Endothelial cell of umbilical vein (primary cell): ENCODE data around the gene MBD5. TPM values are rescaled to one million over a fixed set of nuclear protein-coding genes. Genes with fewer than 3 reads are reported as not detected.

Experiments used
- BruUV-seq: library from RNA; stranded (reverse); fragments of 400-500 nt; replicated peaks from 2 replicates; lab custom pipeline; 2021; lab: Mats Ljungman, UMichigan
- CTCF ChIA-PET: fragments of 300-600, 350-600 bp; sonication (Branson Sonifier 250); formaldehyde crosslinking; loops from one replicate; lab custom pipeline; 2021; ENCODE audit warnings: antibody characterized with exemption, inconsistent platforms; lab: Charles Lee
- POLR2A ChIA-PET: fragments of 300-600, 350-600 bp; sonication (Branson Sonifier 250); formaldehyde crosslinking; loops from one replicate; lab custom pipeline; 2021; ENCODE audit warnings: antibody characterized with exemption, inconsistent platforms; lab: Charles Lee
- DNase-seq: peaks from one replicate; pipeline ENCODE4 v3.0.0-alpha.2; 2011; ENCODE audit warnings: low read depth, low spot score
- FAIRE-seq: peaks from 2 replicates; lab custom pipeline; 2011; peaks lifted over from hg19 to GRCh38; lab: Jason Lieb, UNC
- H2AFZ ChIP-seq: 2 replicates; pipeline ENCODE4 v1.6.0; 2012; ENCODE audit warnings: low read depth, low read length, control low read depth, inconsistent platforms
- H3K27ac ChIP-seq: 2 replicates; pipeline ENCODE4 v1.5.1; 2011; ENCODE audit warnings: low read depth, mild to moderate bottlenecking, control low read depth, low read length, moderate library complexity; ENCODE audit not compliant: insufficient read depth
- H3K27me3 ChIP-seq, 2 experiments: 2 replicates each; pipeline versions ENCODE4 v1.6.0 to v1.6.1; 2011; ENCODE audit warnings: low read length in 2 of 2, mixed read lengths in 1 of 2; ENCODE audit not compliant: control insufficient read depth in 2 of 2, insufficient read depth in 2 of 2
- H3K36me3 ChIP-seq, 2 experiments: 2 replicates in 1 of 2; 3 replicates in 1 of 2; pipeline ENCODE4 v1.5.1; 2011; ENCODE audit warnings: low read length in 2 of 2, mild to moderate bottlenecking in 1 of 2, moderate library complexity in 1 of 2; ENCODE audit not compliant: control insufficient read depth in 2 of 2, insufficient read depth in 2 of 2; ENCODE audit errors: extremely low read depth in 1 of 2
- H3K4me1 ChIP-seq: 3 replicates; pipeline ENCODE4 v1.5.1; 2011; ENCODE audit warnings: mild to moderate bottlenecking, low read length; ENCODE audit not compliant: control insufficient read depth, insufficient read depth; ENCODE audit errors: extremely low read depth
- H3K4me2 ChIP-seq: 2 replicates; pipeline ENCODE4 v1.6.1; 2011; ENCODE audit warnings: low read length, control low read depth, mixed read lengths; ENCODE audit not compliant: insufficient read depth
- H3K4me3 ChIP-seq, 3 experiments: fragments of 200-600 bp in 1 of 3; sonication (generic), shearing (Covaris generic) in 1 of 3; replicated peaks in 1 of 3; 2 replicates each; pipeline ENCODE4 v1.5.1; 2011 to 2016; ENCODE audit warnings: control low read depth in 3 of 3, low read length in 3 of 3, mild to moderate bottlenecking in 2 of 3, inconsistent platforms in 1 of 3, low read depth in 1 of 3, moderate library complexity in 1 of 3; ENCODE audit not compliant: insufficient read depth in 1 of 3
- H3K79me2 ChIP-seq: 2 replicates; pipeline ENCODE4 v1.6.0; 2012; ENCODE audit warnings: low read length, inconsistent platforms; ENCODE audit not compliant: control insufficient read depth, insufficient read depth
- H3K9ac ChIP-seq: replicated peaks from 2 replicates; pipeline ENCODE3; 2011; ENCODE audit warnings: low read length, control low read depth; ENCODE audit not compliant: insufficient read depth; ENCODE audit errors: extremely low read depth
- H3K9me1 ChIP-seq: replicated peaks from 3 replicates; pipeline ENCODE4 v1.6.0; 2011; ENCODE audit warnings: mild to moderate bottlenecking, low read length; ENCODE audit not compliant: control insufficient read depth, insufficient read depth; ENCODE audit errors: extremely low read depth
- H3K9me3 ChIP-seq: replicated peaks from 2 replicates; pipeline ENCODE4 v1.5.1; 2012; ENCODE audit warnings: low read length, inconsistent platforms; ENCODE audit not compliant: control insufficient read depth, insufficient read depth
- H4K20me1 ChIP-seq: replicated peaks from 2 replicates; pipeline ENCODE3; 2011; ENCODE audit warnings: mild to moderate bottlenecking, low read length; ENCODE audit not compliant: control insufficient read depth, insufficient read depth; ENCODE audit errors: extremely low read depth
- CTCF ChIP-seq, 2 donors: IDR thresholded peaks; 1 replicate in 1 of 2; 2 replicates in 1 of 2; pipeline ENCODE4 v1.5.1; 2011; ENCODE audit warnings: low read length in 2 of 2, mild to moderate bottlenecking in 2 of 2, moderate library complexity in 2 of 2, control low read depth in 1 of 2, inconsistent platforms in 1 of 2, low read depth in 1 of 2; ENCODE audit not compliant: insufficient read depth in 1 of 2; ENCODE audit errors: extremely low read depth in 1 of 2
- EZH2 ChIP-seq: IDR thresholded peaks from 2 replicates; pipeline ENCODE4 v1.6.1; 2012; ENCODE audit warnings: borderline replicate concordance, low read depth, mild to moderate bottlenecking, moderate library complexity, low read length, inconsistent platforms; ENCODE audit not compliant: severe bottlenecking
- MYC ChIP-seq: IDR thresholded peaks from one replicate; pipeline ENCODE4 v1.6.1; 2011; ENCODE audit warnings: mild to moderate bottlenecking, low read depth, low read length
- POLR2A ChIP-seq: IDR thresholded peaks from 2 replicates; pipeline ENCODE4 v1.6.1; 2012; ENCODE audit warnings: low read depth, mild to moderate bottlenecking, control low read depth, low read length
- POLR2AphosphoS5 ChIP-seq: IDR thresholded peaks from 2 replicates; pipeline ENCODE4 v1.6.1; 2012; ENCODE audit warnings: low read depth, mild to moderate bottlenecking, control low read depth, low read length, moderate library complexity; ENCODE audit not compliant: insufficient read depth
- dilution Hi-C: fragments of 300-500 bp; cut with MboI; formaldehyde crosslinking; loops from one replicate; pipeline ENCODE4 v1.15.0; 2019; ENCODE audit warnings: low sequenced_read_pairs; ENCODE audit not compliant: extremely low pct_ligation_motif_present
- intact Hi-C: fragments of 100-400 bp; cut with micrococcal nuclease; formaldehyde crosslinking; loops from one replicate; pipeline ENCODE4 v1.10.0; 2022
- polyA plus RNA-seq, 4 experiments: library from polyadenylated mRNA; depleted of rRNA in 3 of 4; stranded (reverse) in 3 of 4; unstranded in 1 of 4; fragments of >200 nt; gene quantifications; 2 replicates each; pipeline versions ENCODE4 v1.2.1 to v1.2.3, GENCODE V29; 2011 to 2012; ENCODE audit warnings: missing spikeins in 1 of 4
- total RNA-seq: library from RNA; stranded (reverse); gene quantifications from 2 replicates; pipeline ENCODE4 v1.2.3, GENCODE V29; 2021
- TF ChIP-seq, protein P1 (sequence below): IDR thresholded peaks from 2 replicates; pipeline ENCODE4 v1.6.1; 2011; ENCODE audit not compliant: insufficient read depth, insufficient read length

The MBD5 gene
- total and polyA plus RNA-seq, 2 donors (not counting 3 experiments of a cell fraction or from before 2014, with no cell fraction given) = 11.3 to 37.0 TPM

- H3K4me1 ChIP-seq = no peaks in the 10 kb centered on the region
- POLR2A ChIA-PET = no interaction called here
- H3K9me1 ChIP-seq = no peaks in the 10 kb centered on the region
- BruUV-seq = no TSS peak
- no peaks in the 10 kb centered on the region for H3K36me3 ChIP-seq
- TF ChIP-seq POLR2A (no peak), POLR2AphosphoS5 (no peak), MYC (no peak), EZH2 (no peak)
- TF ChIP-seq, protein P1, sequence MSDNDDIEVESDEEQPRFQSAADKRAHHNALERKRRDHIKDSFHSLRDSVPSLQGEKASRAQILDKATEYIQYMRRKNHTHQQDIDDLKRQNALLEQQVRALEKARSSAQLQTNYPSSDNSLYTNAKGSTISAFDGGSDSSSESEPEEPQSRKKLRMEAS = no peak
- H3K4me2 ChIP-seq = no peak overlapping the region
- dilution Hi-C loops (no loop called here), intact Hi-C loops (no loop called here)
- no peaks in the 10 kb centered on the region for H3K79me2 ChIP-seq
- no peak overlapping the region for H2AFZ ChIP-seq
- DNase-seq (no peak), FAIRE-seq (no peak)
- no peaks in the 10 kb centered on the region for H3K9me3 ChIP-seq
- no peak overlapping the region for H3K27ac ChIP-seq
- no peaks in the 10 kb centered on the region for H3K27me3 ChIP-seq
- H4K20me1 ChIP-seq = no peaks in the 10 kb centered on the region
- CTCF ChIA-PET = no interaction called here
- H3K9ac ChIP-seq = no peak overlapping the region
- no peak overlapping the region for H3K4me3 ChIP-seq
Measured at GRCh38 chr2:148234143-148234542, 213.3 kb downstream of the MBD5 start.

DNA sequence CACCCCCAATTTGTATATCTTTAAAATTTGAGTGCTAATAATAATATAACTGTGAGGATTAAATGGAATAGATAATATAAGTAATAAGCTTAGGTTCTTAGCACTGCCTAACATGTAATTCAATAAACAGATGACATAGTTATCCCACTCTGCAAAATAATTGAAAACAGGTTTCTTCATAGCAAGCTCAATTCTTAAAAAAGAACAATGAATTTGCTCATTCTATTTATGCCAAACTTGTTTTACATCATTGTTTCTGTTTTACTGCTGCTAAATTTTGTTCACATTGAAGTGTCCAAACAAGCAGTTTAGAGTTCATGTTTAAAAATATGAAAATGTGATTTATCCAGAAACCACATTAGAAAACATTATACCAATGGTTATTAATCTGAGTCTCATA lies 217.0 kb downstream of the MBD5 start:
- ChIA-PET POLR2A (no interaction called here), CTCF (no interaction called here)
- Histone ChIP-seq H2AFZ (no peak overlapping the region), H3K4me1 (no peaks in the 10 kb centered on the region), H3K4me2 (no peak overlapping the region), H3K9me1 (no peaks in the 10 kb centered on the region), H3K27ac (no peak overlapping the region), H3K4me3 (no peak overlapping the region), H3K9ac (no peak overlapping the region), H3K36me3 (no peaks in the 10 kb centered on the region), H4K20me1 (no peaks in the 10 kb centered on the region), H3K27me3 (no peaks in the 10 kb centered on the region), H3K9me3 (no peaks in the 10 kb centered on the region), H3K79me2 (no peaks in the 10 kb centered on the region)
- TF ChIP-seq CTCF (IDR thresholded peaks at IDR 0.05; ENCODE audit: extremely low read depth in 1 of 2, insufficient read depth in 1 of 2, low read depth in 1 of 2, low read length in 2 of 2) (no peak), POLR2AphosphoS5 (no peak), POLR2A (no peak), EZH2 (no peak)
- TF ChIP-seq, protein P1 = no peak
- no peak for DNase-seq
- intact Hi-C loops (no loop called here), dilution Hi-C loops (no loop called here)
- no peak for FAIRE-seq
- no TSS peak for BruUV-seq
